ENCODE measurements around the gene RALGDS. TPM values are rescaled to one million over a fixed set of nuclear protein-coding genes. Genes with fewer than 3 reads are reported as not detected.

RALGDS gene
- total and polyA plus RNA-seq, 2 of the 4 experiments (the other 2 are of a cell fraction), result 13.1 to 36.9 TPM

GRCh38 chr9:133141833-133142595, 21.0 kb upstream of the RALGDS start:
- Histone ChIP-seq H3K4me2 (ENCODE audit: low read depth, low read length) (no peak overlapping the region), H3K4ac (ENCODE audit: low read depth, low read length) (no peak overlapping the region), H2BK120ac (ENCODE audit: low read depth, low read length) (no peak overlapping the region), H2BK15ac (ENCODE audit: low read depth, low read length) (no peak overlapping the region), H2BK20ac (ENCODE audit: low read depth, low read length) (no peak overlapping the region), H3K27ac (ENCODE audit: insufficient read depth, low read length) (no peak overlapping the region), H2AK9ac (replicated peaks; ENCODE audit: low read depth, low read length, poor library complexity) (no peak overlapping the region), H4K5ac (ENCODE audit: low read depth, low read length) (no peak overlapping the region), H2AFZ (replicated peaks; ENCODE audit: low read length, poor library complexity) (no peak overlapping the region), H2AK5ac (ENCODE audit: low read depth, low read length) (no peak overlapping the region; the same call in 1 of the 2 replicates), H3K18ac (ENCODE audit: low read depth, low read length) (no peak overlapping the region), H3K14ac (replicated peaks; ENCODE audit: low read depth, low read length) (no peak overlapping the region), H3K23ac (ENCODE audit: low read depth, low read length) (no peak overlapping the region), H3K9me3 (ENCODE audit: control insufficient read depth, insufficient read depth, low read length) (no peaks in the 10 kb centered on the region), H3K79me1 (ENCODE audit: low read depth in 1 of 2, low read length in 2 of 2) (peaks cover 11 to 50% of the 10 kb centered on the region in 2 experiments), H3K4me3 (ENCODE audit: insufficient read depth, low read depth, low read length) (no peak overlapping the region), H3K27me3 (ENCODE audit: control insufficient read depth, insufficient read depth, low read length) (no peaks in the 10 kb centered on the region), H3K9ac (ENCODE audit: low read depth, low read length) (no peak overlapping the region), H3K4me1 (ENCODE audit: control insufficient read depth, insufficient read depth, low read length) (peaks cover 11% of the 10 kb centered on the region), H4K91ac (ENCODE audit: insufficient read depth, low read depth, low read length) (no peak overlapping the region), H4K8ac (ENCODE audit: low read depth in 2 of 2, low read length in 2 of 2) (no peak overlapping the region), H3K36me3 (ENCODE audit: control insufficient read depth, insufficient read depth, low read length) (no peaks in the 10 kb centered on the region), H4K20me1 (ENCODE audit: insufficient read depth, low read length) (peaks cover 76% of the 10 kb centered on the region), H2BK5ac (ENCODE audit: low read depth, low read length, poor library complexity, severe bottlenecking) (no peak overlapping the region), H3K56ac (ENCODE audit: extremely low read depth, insufficient read depth, low read length) (no peak overlapping the region), H3K9me1 (ENCODE audit: insufficient read depth, low read length) (0 out of 2 replicates have a peak, but pooled peaks cover 5% of the 10 kb centered on the region)
- WGBS, 2 experiments (ENCODE audit: extremely low coverage in 2 of 2, insufficient read length in 1 of 2), result 50% methylated on average over 1 of the region's 16 CpGs; no CpG with 5 or more reads in 1 of the 2 experiments
- ChIA-PET POLR2A (ENCODE audit: unreplicated experiment) (no interaction called here), CTCF (no interaction called here)
- no peak for TF ChIP-seq NFE2L2 (IDR thresholded peaks at IDR 0.05; ENCODE audit: low read depth, low read length)
- TF ChIP-seq RFX5 (IDR thresholded peaks at IDR 0.05; ENCODE audit: low read depth, low read length), result no peak
- TF ChIP-seq RCOR1 (IDR thresholded peaks at IDR 0.05; ENCODE audit: insufficient replicate concordance, low read length), result no peak
- TF ChIP-seq POLR2A (IDR thresholded peaks at IDR 0.05; ENCODE audit: low read depth, low read length), result no peak
- no peak for TF ChIP-seq CTCF (conservative IDR thresholded peaks at IDR 0.05; ENCODE audit: low read depth, low read length)
- no peak for TF ChIP-seq CHD1 (IDR thresholded peaks at IDR 0.05; ENCODE audit: low read depth, low read length)
- TF ChIP-seq FOS (IDR thresholded peaks at IDR 0.05; ENCODE audit: low read depth, low read length), result no peak
- TF ChIP-seq RAD21 (IDR thresholded peaks at IDR 0.05; ENCODE audit: low read length), result no peak
- no peak for TF ChIP-seq USF2 (IDR thresholded peaks at IDR 0.05; ENCODE audit: low read depth, low read length)
- TF ChIP-seq MXI1 (IDR thresholded peaks at IDR 0.05; ENCODE audit: borderline replicate concordance, low read depth, low read length), result no peak
- no peak for TF ChIP-seq BHLHE40 (IDR thresholded peaks at IDR 0.05; ENCODE audit: low read depth, low read length)
- TF ChIP-seq MAZ (IDR thresholded peaks at IDR 0.05; ENCODE audit: borderline replicate concordance, low read depth, low read length), result no peak
- TF ChIP-seq ELK1 (IDR thresholded peaks at IDR 0.05; ENCODE audit: borderline replicate concordance, low read depth, low read length), result no peak
- BruUV-seq (replicated peaks), result no TSS peak
- DNase-seq (no peak), ATAC-seq (ENCODE audit: low read depth) (no peak)
- intact Hi-C loops (cut with micrococcal nuclease), result no loop called here
- dilution Hi-C loops (cut with HindIII; ENCODE audit: low sequenced_read_pairs, unreplicated experiment), result no loop called here
- in situ Hi-C loops (cut with MboI; ENCODE audit: low sequenced_read_pairs), result no loop called here

Data from IMR-90 (cell line).